ENCODE measurements around the gene ZBTB2.

- TF ChIP-seq CTCF (IDR thresholded peaks at IDR 0.05) (no peak), POLR2A (IDR thresholded peaks at IDR 0.05) (no peak)
Observed at GRCh38 chr6:151352410-151353396, 38.7 kb downstream of the ZBTB2 start.

All from body of pancreas (tissue), 4 donors.